ENCODE measurements around the gene NIPAL3. TPM values are rescaled to one million over a fixed set of nuclear protein-coding genes. Genes with fewer than 3 reads are reported as not detected.

Gene NIPAL3
- total RNA-seq, 4 donors from 2014 or later = 5.1 to 16.4 (median 13.1) TPM

DNA sequence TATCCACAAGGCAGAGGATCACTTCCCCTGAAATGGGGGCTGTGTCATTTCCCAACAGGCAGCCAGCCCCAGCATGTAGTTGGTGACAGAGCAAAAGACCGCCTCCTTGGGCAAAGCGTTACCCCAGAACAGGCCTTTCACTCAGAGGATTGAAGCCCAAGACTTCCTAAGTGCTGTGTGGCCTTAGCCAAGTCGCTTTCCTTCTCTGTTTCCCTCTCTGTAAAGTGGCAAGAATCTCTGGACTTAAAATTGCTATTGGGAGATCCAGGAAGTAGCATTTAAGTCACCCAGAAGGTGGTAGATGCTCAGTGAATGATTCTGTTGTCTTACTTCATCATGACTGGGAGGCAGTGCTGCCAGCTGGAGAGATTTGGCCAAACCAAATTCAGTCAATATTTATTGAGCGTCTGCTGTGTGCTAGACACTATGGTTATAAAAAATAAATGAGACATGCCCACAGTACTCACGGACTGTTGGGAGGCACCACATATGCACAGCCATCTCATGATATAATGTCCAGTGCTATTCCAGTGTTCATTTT lies 35.3 kb downstream of the NIPAL3 start:
- TF ChIP-seq, protein P1, sequence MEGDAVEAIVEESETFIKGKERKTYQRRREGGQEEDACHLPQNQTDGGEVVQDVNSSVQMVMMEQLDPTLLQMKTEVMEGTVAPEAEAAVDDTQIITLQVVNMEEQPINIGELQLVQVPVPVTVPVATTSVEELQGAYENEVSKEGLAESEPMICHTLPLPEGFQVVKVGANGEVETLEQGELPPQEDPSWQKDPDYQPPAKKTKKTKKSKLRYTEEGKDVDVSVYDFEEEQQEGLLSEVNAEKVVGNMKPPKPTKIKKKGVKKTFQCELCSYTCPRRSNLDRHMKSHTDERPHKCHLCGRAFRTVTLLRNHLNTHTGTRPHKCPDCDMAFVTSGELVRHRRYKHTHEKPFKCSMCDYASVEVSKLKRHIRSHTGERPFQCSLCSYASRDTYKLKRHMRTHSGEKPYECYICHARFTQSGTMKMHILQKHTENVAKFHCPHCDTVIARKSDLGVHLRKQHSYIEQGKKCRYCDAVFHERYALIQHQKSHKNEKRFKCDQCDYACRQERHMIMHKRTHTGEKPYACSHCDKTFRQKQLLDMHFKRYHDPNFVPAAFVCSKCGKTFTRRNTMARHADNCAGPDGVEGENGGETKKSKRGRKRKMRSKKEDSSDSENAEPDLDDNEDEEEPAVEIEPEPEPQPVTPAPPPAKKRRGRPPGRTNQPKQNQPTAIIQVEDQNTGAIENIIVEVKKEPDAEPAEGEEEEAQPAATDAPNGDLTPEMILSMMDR (IDR thresholded peaks at IDR 0.05; ENCODE audit: low read depth) = no peak

DNA sequence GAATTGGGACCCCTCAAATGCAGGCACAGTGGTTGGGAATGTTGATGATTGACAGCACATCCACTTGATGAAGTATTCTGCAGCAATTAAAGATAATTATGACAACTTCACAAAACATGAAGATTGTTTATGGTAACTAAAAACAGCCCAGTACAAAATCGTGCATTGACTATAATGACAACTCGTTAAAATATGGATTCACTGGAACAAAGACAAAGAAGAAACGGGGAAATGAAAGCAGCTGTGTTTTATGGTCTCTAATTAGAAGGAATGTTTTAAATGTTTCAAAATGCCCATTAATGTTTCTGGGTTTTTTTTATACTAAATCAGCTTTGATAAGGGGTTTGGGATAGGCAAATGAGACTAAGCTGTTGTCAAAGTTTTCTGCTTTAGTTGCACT lies 36.1 kb downstream of the NIPAL3 start:
- TF ChIP-seq, protein P1 (IDR thresholded peaks at IDR 0.05; ENCODE audit: low read depth) = no peak

DNA sequence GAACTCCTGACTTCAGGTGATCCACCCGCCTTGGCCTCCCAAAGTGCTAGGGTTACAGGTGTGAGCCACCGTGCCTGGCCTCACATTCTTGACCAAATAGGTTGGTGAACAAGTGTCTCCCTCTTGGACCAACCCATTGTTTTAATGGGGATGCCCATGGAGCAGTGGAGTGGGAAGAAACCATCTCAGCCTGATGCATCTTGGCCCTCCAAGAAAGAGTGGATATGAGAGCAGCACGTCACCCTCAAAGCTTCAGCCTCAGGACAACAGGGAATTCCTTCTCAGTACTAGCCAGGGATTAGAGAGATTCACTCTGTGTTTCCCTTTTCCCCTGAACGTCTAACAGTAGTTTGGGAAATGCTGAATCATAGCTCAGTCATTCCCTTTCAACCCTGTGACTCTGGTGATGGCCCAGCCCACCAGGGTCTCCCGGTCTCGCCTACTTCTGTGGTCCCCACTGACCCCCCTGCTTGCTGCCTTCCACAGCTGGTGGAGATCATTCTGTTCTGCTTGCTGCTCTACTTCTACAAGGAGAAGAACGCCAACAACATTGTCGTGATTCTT lies 37.4 kb downstream of the NIPAL3 start:
- TF ChIP-seq, protein P1 (IDR thresholded peaks at IDR 0.05; ENCODE audit: low read depth) = no peak

DNA sequence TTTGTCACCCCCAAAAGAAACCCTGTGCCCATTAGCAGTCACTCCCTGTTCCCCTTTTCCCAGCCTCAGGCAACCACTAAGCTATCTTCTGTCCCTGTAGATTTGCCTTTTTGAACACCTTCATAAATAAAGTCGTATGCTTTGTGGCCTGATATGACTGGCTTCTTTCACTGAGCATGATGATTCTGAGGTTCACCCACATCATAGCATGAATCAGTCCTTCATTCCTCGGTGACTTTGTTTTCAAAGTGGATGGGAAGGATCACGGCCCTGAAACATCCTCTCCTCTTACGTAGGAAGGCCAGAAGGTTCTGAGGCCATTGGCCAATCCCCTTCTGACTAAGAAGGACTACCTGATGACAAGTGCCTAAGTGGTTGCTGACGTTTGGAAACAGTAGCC lies 39.1 kb downstream of the NIPAL3 start:
- TF ChIP-seq, protein P1 (IDR thresholded peaks at IDR 0.05; ENCODE audit: low read depth) = no peak

DNA sequence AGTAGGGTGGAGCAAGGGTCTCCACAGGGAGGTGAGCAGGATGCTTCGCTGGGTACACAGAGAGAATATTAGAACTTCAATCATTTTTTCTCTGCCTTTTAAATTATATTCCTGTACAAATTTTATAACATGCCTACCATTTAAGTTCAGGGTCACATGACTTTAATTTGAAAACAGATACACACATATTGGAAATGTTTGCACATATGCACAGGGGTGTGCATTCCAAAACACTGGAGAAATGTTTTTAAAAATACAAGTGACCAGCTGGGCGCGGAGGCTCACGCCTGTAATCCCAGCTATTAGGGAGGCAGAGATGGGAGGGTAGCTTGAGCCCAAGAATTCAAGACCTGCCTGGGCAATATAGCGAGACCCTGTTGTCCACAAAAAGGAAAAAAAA lies 39.7 kb downstream of the NIPAL3 start:
- TF ChIP-seq, protein P1 (IDR thresholded peaks at IDR 0.05; ENCODE audit: low read depth) = no peak

DNA sequence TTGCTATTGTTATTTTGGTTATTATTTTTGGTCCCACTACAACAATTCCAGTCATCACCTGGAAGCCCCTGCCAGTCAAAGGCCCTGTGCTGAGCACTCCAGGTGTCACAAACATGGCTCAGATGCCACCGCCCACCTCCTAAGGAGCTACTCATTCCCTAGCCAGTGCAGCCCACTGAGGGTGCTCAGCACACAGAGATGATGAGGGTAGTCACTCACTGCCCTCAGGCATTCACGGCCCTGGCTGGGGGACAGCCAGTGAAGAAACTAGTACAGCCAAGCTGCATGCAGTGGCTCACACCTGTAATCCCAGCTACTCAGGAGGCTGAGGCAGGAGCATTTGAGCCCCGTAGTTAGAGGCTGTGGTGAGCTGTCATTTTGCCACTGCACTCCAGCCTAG lies 42.3 kb downstream of the NIPAL3 start:
- TF ChIP-seq, protein P1 (IDR thresholded peaks at IDR 0.05; ENCODE audit: low read depth) = no peak

DNA sequence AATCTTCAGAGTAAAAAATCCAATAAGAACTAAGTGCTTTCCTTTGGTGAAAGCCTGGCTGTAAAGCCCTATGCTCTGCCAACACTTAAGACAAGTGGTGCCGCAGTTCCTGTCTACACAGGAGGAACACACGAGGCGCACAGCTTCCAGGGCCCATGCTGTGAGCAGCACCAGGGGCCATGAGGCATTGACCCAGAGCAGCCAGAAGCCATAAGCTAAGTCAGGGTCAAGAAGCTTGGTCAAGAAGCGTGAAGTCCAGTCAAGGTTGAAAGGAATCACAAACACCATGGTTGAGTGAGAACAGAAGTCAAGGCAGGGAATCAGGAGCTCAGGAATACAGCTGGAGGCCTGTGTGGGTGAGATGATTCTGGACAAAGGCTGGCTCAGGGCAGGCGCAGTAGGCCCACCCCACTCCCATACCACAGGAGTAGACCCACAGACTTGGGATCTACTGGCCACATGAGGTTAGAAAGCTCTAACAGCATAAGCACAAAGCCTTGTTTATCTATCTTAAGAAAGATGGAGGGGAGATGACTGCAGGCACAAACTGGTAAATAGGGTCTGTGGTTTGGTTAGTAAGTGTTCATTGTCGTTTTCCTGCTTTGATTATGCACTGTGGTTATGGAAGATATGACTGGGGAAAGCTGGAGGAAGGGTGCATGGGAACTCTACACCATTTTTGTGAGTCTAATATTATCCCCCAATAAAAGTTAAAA lies 44.1 kb downstream of the NIPAL3 start:
- TF ChIP-seq, protein P1 (IDR thresholded peaks at IDR 0.05; ENCODE audit: low read depth) = no peak
